ENCODE results near the gene ZNF276.
"Not testable (repeated sequence)": the region's sequence is repeated elsewhere in the genome, so short reads cannot be mapped to it uniquely, and the experiment has no call there.

Gene ZNF276

GRCh38 chr16:89782489-89782888, 61.2 kb downstream of the ZNF276 start:
- no peak for DNase-seq (ENCODE audit: low read depth in 2 of 2)

- not testable (repeated sequence) for DNase-seq (ENCODE audit: low read depth in 2 of 2)
Measured at GRCh38 chr16:89783952-89784351, 62.6 kb downstream of the ZNF276 start.

- no peak for DNase-seq (ENCODE audit: low read depth in 2 of 2)
Measured at GRCh38 chr16:89784406-89784805, 63.1 kb downstream of the ZNF276 start.

GRCh38 chr16:89785523-89786155, 64.3 kb downstream of the ZNF276 start:
- DNase-seq (ENCODE audit: low read depth in 2 of 2), result no peak

- no peak for DNase-seq (ENCODE audit: low read depth in 2 of 2)
Measured at GRCh38 chr16:89786474-89787364, 65.4 kb downstream of the ZNF276 start.

- DNase-seq (ENCODE audit: low read depth in 2 of 2), result no peak
Measured at GRCh38 chr16:89787365-89787805, 66.0 kb downstream of the ZNF276 start.
